GM12878 (cell line): Measurements from ENCODE around the gene POT1. TPM values are rescaled to one million over a fixed set of nuclear protein-coding genes. Genes with fewer than 3 reads are reported as not detected.

Experiments
- ATAC-seq: fragments of 200-7000 bp; cut with Tn5 transposase; 3 replicates; pipeline ENCODE4 v1.9.1; 2020; ENCODE audit warnings: mild to moderate bottlenecking, moderate library complexity
- BruUV-seq: library from RNA; stranded (reverse); fragments of 400-500 nt; replicated peaks from 2 replicates; lab custom pipeline; 2021; lab: Mats Ljungman, UMichigan
- CTCF ChIA-PET: fragments of 300-600 bp; sonication (Branson Sonifier 250); formaldehyde crosslinking; extraction: SDS; loops from one replicate; lab custom pipeline; 2021; ENCODE audit warnings: inconsistent platforms; lab: Yijun Ruan, JAX
- POLR2A ChIA-PET: fragments of 350-600 bp; formaldehyde crosslinking; extraction: SDS; loops from one replicate; lab custom pipeline; 2021; ENCODE audit warnings: inconsistent platforms; lab: Charles Lee
- RAD21 ChIA-PET: fragments of 300-600 bp; sonication (Branson Sonifier 250); formaldehyde crosslinking; loops from one replicate; lab custom pipeline; 2023; ENCODE audit warnings: antibody characterized with exemption; ENCODE audit not compliant: unreplicated experiment; lab: Charles Lee
- SMC1A ChIA-PET: fragments of 300-600 bp; sonication (Branson Sonifier 250); formaldehyde crosslinking; loops from one replicate; lab custom pipeline; 2023; ENCODE audit not compliant: unreplicated experiment, uncharacterized antibody; lab: Charles Lee
- DNase-seq: peaks from one replicate; pipeline ENCODE4 v3.0.0-alpha.2; 2011; ENCODE audit warnings: low read depth, low spot score
- FAIRE-seq: peaks from 3 replicates; lab custom pipeline; 2011; peaks lifted over from hg19 to GRCh38; lab: Jason Lieb, UNC
- H2AFZ ChIP-seq: 2 replicates; pipeline ENCODE4 v1.6.0; 2011; ENCODE audit warnings: low read depth, low read length, control low read depth; ENCODE audit not compliant: control insufficient read depth
- H3K27ac ChIP-seq: 2 replicates; pipeline ENCODE4 v1.5.1; 2011; ENCODE audit warnings: control low read depth; ENCODE audit not compliant: control insufficient read depth, insufficient read depth
- H3K27me3 ChIP-seq, 2 experiments: replicated peaks in 1 of 2; 2 replicates each; pipeline versions ENCODE4 v1.6.0 to v1.6.1; 2011; ENCODE audit warnings: low read length in 1 of 2; ENCODE audit not compliant: control insufficient read depth in 2 of 2, insufficient read depth in 2 of 2
- H3K36me3 ChIP-seq, 2 experiments: 2 replicates each; pipeline ENCODE4 v1.5.1; 2011; ENCODE audit warnings: low read length in 1 of 2; ENCODE audit not compliant: control insufficient read depth in 2 of 2, insufficient read depth in 2 of 2
- H3K4me1 ChIP-seq: 2 replicates; pipeline ENCODE4 v1.6.1; 2011; ENCODE audit warnings: mild to moderate bottlenecking, low read length, moderate library complexity, mixed read lengths; ENCODE audit not compliant: control insufficient read depth, insufficient read depth
- H3K4me2 ChIP-seq: 2 replicates; pipeline ENCODE4 v1.6.0; 2011; ENCODE audit warnings: control low read depth; ENCODE audit not compliant: control insufficient read depth, insufficient read depth
- H3K4me3 ChIP-seq: fragments of 200-600 bp; sonication (generic); 2 replicates; pipeline ENCODE4 v1.5.1; 2016
- H3K79me2 ChIP-seq: 2 replicates; pipeline ENCODE4 v1.6.0; 2011; ENCODE audit warnings: low read length; ENCODE audit not compliant: control insufficient read depth, insufficient read depth
- H3K9ac ChIP-seq: 2 replicates; pipeline ENCODE4 v1.8.0; 2011; ENCODE audit warnings: low read length, control low read depth, mixed read lengths; ENCODE audit not compliant: control insufficient read depth, insufficient read depth
- H3K9me3 ChIP-seq: replicated peaks from 3 replicates; pipeline ENCODE4 v1.5.1; 2011; ENCODE audit warnings: mild to moderate bottlenecking, low read length; ENCODE audit not compliant: control insufficient read depth, insufficient read depth
- H4K20me1 ChIP-seq: 2 replicates; pipeline ENCODE4 v1.6.0; 2011; ENCODE audit not compliant: control insufficient read depth, insufficient read depth
- HDGF ChIP-seq: fragments of 450-650 bp; IDR thresholded peaks from 2 replicates; pipeline ENCODE4 v1.6.1; 2016; ENCODE audit warnings: antibody characterized with exemption
- IRF4 ChIP-seq: IDR thresholded peaks from 2 replicates; pipeline ENCODE4 v1.6.1; 2011; ENCODE audit warnings: low read depth, low read length
- KLF5 ChIP-seq: fragments of 450-650 bp; IDR thresholded peaks from 2 replicates; pipeline ENCODE4 v1.6.1; 2014; ENCODE audit warnings: mild to moderate bottlenecking; ENCODE audit not compliant: partially characterized antibody
- LARP7 ChIP-seq: fragments of 450-650 bp; IDR thresholded peaks from 2 replicates; pipeline ENCODE4 v1.6.1; 2017; ENCODE audit warnings: mild to moderate bottlenecking
- SMARCA5 ChIP-seq: fragments of 450-650 bp; IDR thresholded peaks from 2 replicates; pipeline ENCODE4 v1.6.1; 2017; ENCODE audit warnings: mild to moderate bottlenecking
- WGBS: methylation state at CpG from one replicate; pipeline ENCODE4 v1.1.6; 2016; ENCODE audit warnings: low lambda C conversion rate; ENCODE audit not compliant: insufficient replicate concordance, insufficient coverage; ENCODE audit errors: missing lambda C conversion rate; 5-methylcytosine and 5-hydroxymethylcytosine counted together
- in situ Hi-C: fragments of 300-500 bp; cut with MboI; formaldehyde crosslinking; loops from 9 replicates; pipeline ENCODE4 v1.14.3; 2018; ENCODE audit warnings: mixed read lengths
- intact Hi-C: fragments of 100-400 bp; cut with micrococcal nuclease; formaldehyde crosslinking; loops from one replicate; pipeline ENCODE4 v1.14.2; 2022; ENCODE audit not compliant: unreplicated experiment
- polyA plus RNA-seq, 11 experiments: library from polyadenylated mRNA; depleted of rRNA in 4 of 11; unstranded in 6 of 11; stranded (reverse) in 5 of 11; fragments of >200 nt; fragmentation: Nextera tagmentation in 4 of 11; fragmentation: Illumina TruSeq in 1 of 11; extraction: Ambion mirVana in 4 of 11; extraction: Trizol in 1 of 11; gene quantifications; 1 replicate in 1 of 11; 2 replicates in 10 of 11; pipeline versions ENCODE4 v1.2.1 to v1.2.3, GENCODE V29; 2011 to 2016; ENCODE audit warnings: inconsistent platforms in 2 of 11, missing spikeins in 2 of 11, low read depth in 1 of 11
- total RNA-seq, 4 experiments: library from RNA; depleted of rRNA in 3 of 4; stranded (reverse); fragments of >200 nt in 3 of 4; fragmentation: Illumina TruSeq in 1 of 4; extraction: Trizol in 1 of 4; gene quantifications; 2 replicates each; pipeline versions ENCODE4 v1.2.1 to v1.2.3, GENCODE V29; 2013 to 2021
- TF ChIP-seq, protein P1 (sequence below): fragments of 450-650 bp; formaldehyde crosslinking; IDR thresholded peaks from 2 replicates; pipeline ENCODE4 v1.4.0; 2020; ENCODE audit warnings: mild to moderate bottlenecking, moderate library complexity
- TF ChIP-seq, protein P2 (sequence below): fragments of 450-650 bp; IDR thresholded peaks from 2 replicates; pipeline ENCODE4 v1.6.1; 2017; ENCODE audit warnings: antibody characterized with exemption, mild to moderate bottlenecking, moderate library complexity

POT1 gene
- total and polyA plus RNA-seq, 10 of the 15 experiments (the other 5 are each of a cell fraction or from before 2014, with no cell fraction given), result 16.3 to 87.0 (median 33.9) TPM

DNA sequence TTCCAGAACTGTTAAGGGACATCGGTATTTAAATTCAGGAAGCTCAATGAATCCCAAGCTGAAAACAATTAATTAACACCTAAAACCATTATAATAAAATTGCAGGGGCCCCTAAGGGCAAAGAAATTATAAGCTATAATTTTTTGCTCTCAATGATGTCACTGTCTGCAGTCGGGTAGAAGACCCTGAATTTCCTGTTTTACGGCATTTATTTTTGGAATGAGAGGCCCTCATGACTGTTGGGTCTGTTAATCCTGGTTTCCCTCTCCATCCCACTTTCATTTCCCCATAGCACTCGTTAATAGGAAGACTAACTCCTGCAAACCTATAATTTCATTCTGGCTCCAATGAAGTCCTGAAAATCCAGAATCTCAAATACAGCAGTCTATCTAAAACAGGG lies 138.2 kb downstream of the POT1 start:
- no TSS peak for BruUV-seq
- no peak for ATAC-seq
- 56% methylated on average over 4 of the region's 4 CpGs for WGBS
- H3K9ac ChIP-seq, result no peak overlapping the region
- no peaks in the 10 kb centered on the region; a peak in 1 of 4 replicates for H3K27me3 ChIP-seq
- ChIA-PET CTCF (no interaction called here), RAD21 (no interaction called here), SMC1A (interaction anchor here (1.3 kb wide), 1 partner anchor 637 kb away, joined by 3 read pairs; no protein-coding TSS in a partner anchor), POLR2A (interaction anchor here (0.6 kb wide), 1 partner anchor 1083 kb away, joined by 3 read pairs; no protein-coding TSS in a partner anchor)
- no peak for DNase-seq
- H3K9me3 ChIP-seq, result no peaks in the 10 kb centered on the region
- intact Hi-C loops (no loop called here), in situ Hi-C loops (no loop called here)
- no peak overlapping the region for H3K4me3 ChIP-seq
- no peaks in the 10 kb centered on the region for H3K4me1 ChIP-seq
- H3K36me3 ChIP-seq, result no peaks in the 10 kb centered on the region
- H3K27ac ChIP-seq, result no peak overlapping the region
- no peaks in the 10 kb centered on the region for H4K20me1 ChIP-seq
- no peak overlapping the region for H3K4me2 ChIP-seq
- TF ChIP-seq HDGF (no peak), LARP7 (no peak), IRF4 (no peak), KLF5 (no peak), SMARCA5 (no peak)
- TF ChIP-seq, protein P1, sequence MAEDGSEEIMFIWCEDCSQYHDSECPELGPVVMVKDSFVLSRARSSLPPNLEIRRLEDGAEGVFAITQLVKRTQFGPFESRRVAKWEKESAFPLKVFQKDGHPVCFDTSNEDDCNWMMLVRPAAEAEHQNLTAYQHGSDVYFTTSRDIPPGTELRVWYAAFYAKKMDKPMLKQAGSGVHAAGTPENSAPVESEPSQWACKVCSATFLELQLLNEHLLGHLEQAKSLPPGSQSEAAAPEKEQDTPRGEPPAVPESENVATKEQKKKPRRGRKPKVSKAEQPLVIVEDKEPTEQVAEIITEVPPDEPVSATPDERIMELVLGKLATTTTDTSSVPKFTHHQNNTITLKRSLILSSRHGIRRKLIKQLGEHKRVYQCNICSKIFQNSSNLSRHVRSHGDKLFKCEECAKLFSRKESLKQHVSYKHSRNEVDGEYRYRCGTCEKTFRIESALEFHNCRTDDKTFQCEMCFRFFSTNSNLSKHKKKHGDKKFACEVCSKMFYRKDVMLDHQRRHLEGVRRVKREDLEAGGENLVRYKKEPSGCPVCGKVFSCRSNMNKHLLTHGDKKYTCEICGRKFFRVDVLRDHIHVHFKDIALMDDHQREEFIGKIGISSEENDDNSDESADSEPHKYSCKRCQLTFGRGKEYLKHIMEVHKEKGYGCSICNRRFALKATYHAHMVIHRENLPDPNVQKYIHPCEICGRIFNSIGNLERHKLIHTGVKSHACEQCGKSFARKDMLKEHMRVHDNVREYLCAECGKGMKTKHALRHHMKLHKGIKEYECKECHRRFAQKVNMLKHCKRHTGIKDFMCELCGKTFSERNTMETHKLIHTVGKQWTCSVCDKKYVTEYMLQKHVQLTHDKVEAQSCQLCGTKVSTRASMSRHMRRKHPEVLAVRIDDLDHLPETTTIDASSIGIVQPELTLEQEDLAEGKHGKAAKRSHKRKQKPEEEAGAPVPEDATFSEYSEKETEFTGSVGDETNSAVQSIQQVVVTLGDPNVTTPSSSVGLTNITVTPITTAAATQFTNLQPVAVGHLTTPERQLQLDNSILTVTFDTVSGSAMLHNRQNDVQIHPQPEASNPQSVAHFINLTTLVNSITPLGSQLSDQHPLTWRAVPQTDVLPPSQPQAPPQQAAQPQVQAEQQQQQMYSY, result no peak
- TF ChIP-seq, protein P2, sequence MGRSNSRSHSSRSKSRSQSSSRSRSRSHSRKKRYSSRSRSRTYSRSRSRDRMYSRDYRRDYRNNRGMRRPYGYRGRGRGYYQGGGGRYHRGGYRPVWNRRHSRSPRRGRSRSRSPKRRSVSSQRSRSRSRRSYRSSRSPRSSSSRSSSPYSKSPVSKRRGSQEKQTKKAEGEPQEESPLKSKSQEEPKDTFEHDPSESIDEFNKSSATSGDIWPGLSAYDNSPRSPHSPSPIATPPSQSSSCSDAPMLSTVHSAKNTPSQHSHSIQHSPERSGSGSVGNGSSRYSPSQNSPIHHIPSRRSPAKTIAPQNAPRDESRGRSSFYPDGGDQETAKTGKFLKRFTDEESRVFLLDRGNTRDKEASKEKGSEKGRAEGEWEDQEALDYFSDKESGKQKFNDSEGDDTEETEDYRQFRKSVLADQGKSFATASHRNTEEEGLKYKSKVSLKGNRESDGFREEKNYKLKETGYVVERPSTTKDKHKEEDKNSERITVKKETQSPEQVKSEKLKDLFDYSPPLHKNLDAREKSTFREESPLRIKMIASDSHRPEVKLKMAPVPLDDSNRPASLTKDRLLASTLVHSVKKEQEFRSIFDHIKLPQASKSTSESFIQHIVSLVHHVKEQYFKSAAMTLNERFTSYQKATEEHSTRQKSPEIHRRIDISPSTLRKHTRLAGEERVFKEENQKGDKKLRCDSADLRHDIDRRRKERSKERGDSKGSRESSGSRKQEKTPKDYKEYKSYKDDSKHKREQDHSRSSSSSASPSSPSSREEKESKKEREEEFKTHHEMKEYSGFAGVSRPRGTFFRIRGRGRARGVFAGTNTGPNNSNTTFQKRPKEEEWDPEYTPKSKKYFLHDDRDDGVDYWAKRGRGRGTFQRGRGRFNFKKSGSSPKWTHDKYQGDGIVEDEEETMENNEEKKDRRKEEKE, result no peak
- H2AFZ ChIP-seq, result no peak overlapping the region
- no peak for FAIRE-seq
- H3K79me2 ChIP-seq, result no peaks in the 10 kb centered on the region
